ENCODE measurements around the gene CACNA1C. TPM values are rescaled to one million over a fixed set of nuclear protein-coding genes. Genes with fewer than 3 reads are reported as not detected.

Gene CACNA1C
- total RNA-seq, 4 donors from 2014 or later, result 1.5 to 13.5 (median 2.1) TPM

DNA sequence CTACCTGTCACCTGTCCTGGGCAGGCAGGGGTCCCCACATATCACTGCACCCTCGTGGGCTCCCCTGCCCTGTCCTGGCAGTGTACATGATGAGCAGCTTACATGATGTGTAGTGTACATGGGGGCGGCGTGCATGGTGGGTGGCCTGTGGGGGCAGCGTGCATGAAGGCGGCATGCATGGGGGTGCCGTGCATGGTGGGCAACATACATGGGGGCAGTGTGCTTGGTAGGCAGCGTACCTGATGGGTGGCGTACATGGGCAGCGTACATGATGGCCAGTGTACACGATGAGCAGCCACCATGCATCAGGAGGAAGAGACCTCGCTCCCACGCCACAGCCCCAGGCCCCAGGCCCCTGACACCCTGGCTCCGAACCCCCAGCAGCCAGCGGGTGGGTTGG is 266.3 kb downstream of the CACNA1C start:
- 88 to 100% methylated on average over 1 to 8 of the region's 14 CpGs for WGBS, 2 donors
- Histone ChIP-seq H3K36me3 (no peaks in the 10 kb centered on the region), H3K9me3 (no peaks in the 10 kb centered on the region), H3K4me1 (peaks cover 0 to 40% (median 14%) of the 10 kb centered on the region in 3 donors), H3K27ac (peak overlapping the region in 1 of 4 donors; percentile 55), H3K4me3 (no peak overlapping the region), H3K27me3 (peaks cover 0 to 12% (median 0%) of the 10 kb centered on the region in 4 donors)
- DNase-seq, result no peak
- intact Hi-C loops (cut with DNase I), result no loop called here
- TF ChIP-seq POLR2A (IDR thresholded peaks at IDR 0.05), result no peak
- TF ChIP-seq, protein P1, sequence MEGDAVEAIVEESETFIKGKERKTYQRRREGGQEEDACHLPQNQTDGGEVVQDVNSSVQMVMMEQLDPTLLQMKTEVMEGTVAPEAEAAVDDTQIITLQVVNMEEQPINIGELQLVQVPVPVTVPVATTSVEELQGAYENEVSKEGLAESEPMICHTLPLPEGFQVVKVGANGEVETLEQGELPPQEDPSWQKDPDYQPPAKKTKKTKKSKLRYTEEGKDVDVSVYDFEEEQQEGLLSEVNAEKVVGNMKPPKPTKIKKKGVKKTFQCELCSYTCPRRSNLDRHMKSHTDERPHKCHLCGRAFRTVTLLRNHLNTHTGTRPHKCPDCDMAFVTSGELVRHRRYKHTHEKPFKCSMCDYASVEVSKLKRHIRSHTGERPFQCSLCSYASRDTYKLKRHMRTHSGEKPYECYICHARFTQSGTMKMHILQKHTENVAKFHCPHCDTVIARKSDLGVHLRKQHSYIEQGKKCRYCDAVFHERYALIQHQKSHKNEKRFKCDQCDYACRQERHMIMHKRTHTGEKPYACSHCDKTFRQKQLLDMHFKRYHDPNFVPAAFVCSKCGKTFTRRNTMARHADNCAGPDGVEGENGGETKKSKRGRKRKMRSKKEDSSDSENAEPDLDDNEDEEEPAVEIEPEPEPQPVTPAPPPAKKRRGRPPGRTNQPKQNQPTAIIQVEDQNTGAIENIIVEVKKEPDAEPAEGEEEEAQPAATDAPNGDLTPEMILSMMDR (IDR thresholded peaks at IDR 0.05), result no peak

DNA sequence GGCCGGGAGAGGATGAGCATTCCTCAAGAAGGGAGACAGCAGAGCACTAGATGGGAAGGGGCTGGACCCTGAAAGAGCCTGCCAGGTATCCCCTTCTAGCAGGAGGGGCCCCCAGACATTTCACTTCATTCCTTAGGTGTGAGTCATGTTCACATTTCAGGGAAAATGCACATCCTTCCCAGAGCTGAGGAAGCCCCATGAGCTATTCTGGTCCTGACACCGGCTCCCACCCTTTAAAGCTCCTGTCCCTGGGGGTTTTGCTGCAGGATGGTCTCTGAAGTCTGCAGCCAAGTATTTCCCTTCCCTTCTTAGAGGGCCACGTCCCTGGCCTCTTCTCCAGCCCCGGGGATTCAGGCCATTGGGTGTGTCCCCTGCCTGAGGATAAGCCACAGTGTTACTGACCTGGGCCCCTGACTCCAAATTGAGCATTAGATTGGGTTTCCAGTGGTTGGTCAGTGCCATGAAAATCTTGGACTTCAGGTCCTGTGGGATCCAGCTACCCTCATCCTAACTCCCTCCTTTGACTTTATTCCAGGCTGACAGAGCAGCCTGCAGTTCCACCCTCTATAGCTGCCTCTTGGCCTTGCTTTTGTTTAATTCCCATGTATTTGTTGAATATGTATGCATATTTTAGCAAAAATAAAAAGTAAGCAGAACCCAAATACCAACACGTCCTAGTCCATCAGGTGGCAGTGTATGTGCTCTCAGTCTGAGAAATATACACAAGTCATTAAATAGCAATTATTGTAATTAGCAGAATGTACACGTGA is 267.1 kb downstream of the CACNA1C start:
- intact Hi-C loops (cut with DNase I), result no loop called here
- no peaks in the 10 kb centered on the region for H3K9me3 ChIP-seq
- TF ChIP-seq, protein P1 (IDR thresholded peaks at IDR 0.05), result no peak
- no peak for TF ChIP-seq POLR2A (IDR thresholded peaks at IDR 0.05)
- H3K27ac ChIP-seq, result peak overlapping the region in 1 of 4 donors; percentile 55
- peaks cover 0 to 46% (median 14%) of the 10 kb centered on the region in 3 donors for H3K4me1 ChIP-seq
- WGBS, 2 donors, result 31 to 32% methylated on average over 3 to 5 of the region's 6 CpGs
- DNase-seq, result no peak
- H3K27me3 ChIP-seq, result peaks cover 0 to 19% (median 0%) of the 10 kb centered on the region in 4 donors
- no peak overlapping the region for H3K4me3 ChIP-seq
- H3K36me3 ChIP-seq, result no peaks in the 10 kb centered on the region

DNA sequence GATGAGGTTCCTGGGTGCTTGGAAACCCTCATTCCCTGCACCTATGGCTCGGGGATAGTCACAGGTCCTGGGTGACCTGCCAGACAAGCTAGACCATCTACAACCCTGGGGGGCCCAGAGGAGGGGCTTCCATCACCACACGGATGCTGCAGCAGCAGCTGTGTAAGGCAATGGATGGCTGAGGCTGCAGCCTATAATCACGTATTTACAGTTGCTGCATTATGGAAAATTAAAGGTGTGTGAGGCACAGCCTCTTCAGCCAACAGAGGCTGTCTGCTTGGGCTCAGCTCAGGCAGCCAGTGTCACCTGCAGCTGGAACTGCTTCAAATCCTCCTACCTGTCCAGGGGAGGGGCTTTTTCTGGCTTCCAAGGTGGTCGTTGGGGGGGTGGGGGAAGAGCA is 268.1 kb downstream of the CACNA1C start:
- DNase-seq, result no peak
- 45 to 80% methylated on average over 1 to 2 of the region's 4 CpGs for WGBS, 2 donors
- Histone ChIP-seq H3K27ac (no peak overlapping the region), H3K4me3 (no peak overlapping the region), H3K27me3 (peaks cover 0 to 27% (median 0%) of the 10 kb centered on the region in 4 donors), H3K36me3 (no peaks in the 10 kb centered on the region), H3K4me1 (peaks cover 0 to 46% (median 14%) of the 10 kb centered on the region in 3 donors), H3K9me3 (no peaks in the 10 kb centered on the region)
- TF ChIP-seq, protein P1 (IDR thresholded peaks at IDR 0.05), result no peak
- no peak for TF ChIP-seq POLR2A (IDR thresholded peaks at IDR 0.05)
- intact Hi-C loops (cut with DNase I), result no loop called here

DNA sequence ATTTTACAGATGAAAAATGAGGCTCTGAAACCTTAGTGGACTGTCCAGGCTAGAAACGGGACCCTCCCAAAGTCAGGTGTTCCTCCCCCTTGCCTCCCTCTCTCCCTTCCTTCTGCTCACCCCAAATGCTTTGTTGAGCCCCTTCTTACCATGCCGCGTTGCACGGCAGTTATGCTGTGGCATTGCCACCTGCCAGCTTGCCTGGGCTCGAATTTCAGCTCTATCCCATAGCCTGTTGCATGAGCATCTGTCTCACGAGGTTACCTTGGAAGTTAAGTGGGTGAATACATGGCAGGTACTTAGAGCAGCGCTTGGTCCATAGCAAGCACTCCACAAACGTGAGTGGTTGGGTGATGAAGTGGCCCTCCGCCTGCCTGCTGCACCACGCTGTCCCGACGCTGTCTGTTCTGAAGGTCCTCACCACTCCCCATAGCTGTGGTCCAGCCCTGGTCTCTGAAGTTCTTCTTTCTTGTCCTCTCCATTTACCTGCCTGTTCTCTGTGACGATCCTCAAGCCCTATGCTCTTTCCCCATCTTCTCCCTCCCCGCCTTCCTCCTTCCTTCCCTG is 269.9 kb downstream of the CACNA1C start:
- 71 to 84% methylated on average over 13 to 14 of the region's 14 CpGs for WGBS, 2 donors
- DNase-seq, result no peak
- Histone ChIP-seq H3K27me3 (peaks cover 0 to 32% (median 0%) of the 10 kb centered on the region in 4 donors), H3K4me1 (peaks cover 0 to 46% (median 14%) of the 10 kb centered on the region in 3 donors), H3K4me3 (no peak overlapping the region), H3K9me3 (no peaks in the 10 kb centered on the region), H3K36me3 (no peaks in the 10 kb centered on the region), H3K27ac (no peak overlapping the region)
- TF ChIP-seq, protein P1 (IDR thresholded peaks at IDR 0.05), result no peak
- TF ChIP-seq POLR2A (IDR thresholded peaks at IDR 0.05), result no peak
- intact Hi-C loops (cut with DNase I), result no loop called here

All from esophagus squamous epithelium (tissue), 5 donors.